Gastroesophageal sphincter (tissue), 3 donors: ENCODE data around the gene FAM217B.

Source experiments
- CTCF ChIP-seq, 4 experiments: fragments of 200-600 bp in 2 of 4; fragments of 450-650 bp in 2 of 4; sonication (generic) in 1 of 4; IDR thresholded peaks; one replicate each; pipeline ENCODE4 v1.5.1; 2017 to 2019; ENCODE audit warnings: antibody characterized with exemption in 4 of 4, mild to moderate bottlenecking in 2 of 4, moderate library complexity in 2 of 4
- POLR2A ChIP-seq, 2 donors: fragments of 450-650 bp; IDR thresholded peaks; one replicate each; pipeline ENCODE4 v1.6.1; 2017; ENCODE audit warnings: antibody characterized with exemption in 2 of 2, mild to moderate bottlenecking in 2 of 2, moderate library complexity in 1 of 2

- TF ChIP-seq CTCF (IDR thresholded peaks at IDR 0.05) = no peak
- no peak for TF ChIP-seq POLR2A (IDR thresholded peaks at IDR 0.05)
These were observed 15.1 kb downstream of the FAM217B start for GRCh38 chr20:59955131-59955796.
